WI38 (cell line): ENCODE data around the gene SYNPR.

Experiments
- H3K4me3 ChIP-seq: 2 replicates; pipeline ENCODE4 v1.5.1; 2011; ENCODE audit warnings: low read depth, mild to moderate bottlenecking, control low read depth, low read length
- TF ChIP-seq, protein P1 (sequence below): IDR thresholded peaks from 2 replicates; pipeline ENCODE4 v1.5.1; 2012; ENCODE audit warnings: low read depth, mild to moderate bottlenecking, control low read depth, low read length

The SYNPR gene

DNA sequence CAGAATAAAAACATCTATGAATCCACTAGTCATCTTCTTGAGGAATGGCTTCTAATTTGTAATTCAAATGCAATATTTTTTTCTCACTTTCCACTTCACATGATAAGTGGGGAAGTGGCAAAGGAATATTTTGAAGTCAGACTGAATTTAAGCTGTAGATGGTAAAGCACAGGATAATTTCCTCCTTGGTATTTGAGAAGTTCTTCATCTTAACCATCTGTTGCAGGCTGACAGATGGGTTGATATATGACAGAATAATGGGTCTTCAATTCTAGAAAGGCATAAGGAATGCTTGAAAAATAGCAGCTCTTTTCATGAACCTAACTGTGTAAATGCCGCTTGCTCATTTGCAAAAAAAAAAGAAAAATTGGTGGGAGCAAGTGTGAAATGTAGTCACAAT is 307.8 kb downstream of the SYNPR start:
- H3K4me3 ChIP-seq = no peak overlapping the region
- TF ChIP-seq, protein P1, sequence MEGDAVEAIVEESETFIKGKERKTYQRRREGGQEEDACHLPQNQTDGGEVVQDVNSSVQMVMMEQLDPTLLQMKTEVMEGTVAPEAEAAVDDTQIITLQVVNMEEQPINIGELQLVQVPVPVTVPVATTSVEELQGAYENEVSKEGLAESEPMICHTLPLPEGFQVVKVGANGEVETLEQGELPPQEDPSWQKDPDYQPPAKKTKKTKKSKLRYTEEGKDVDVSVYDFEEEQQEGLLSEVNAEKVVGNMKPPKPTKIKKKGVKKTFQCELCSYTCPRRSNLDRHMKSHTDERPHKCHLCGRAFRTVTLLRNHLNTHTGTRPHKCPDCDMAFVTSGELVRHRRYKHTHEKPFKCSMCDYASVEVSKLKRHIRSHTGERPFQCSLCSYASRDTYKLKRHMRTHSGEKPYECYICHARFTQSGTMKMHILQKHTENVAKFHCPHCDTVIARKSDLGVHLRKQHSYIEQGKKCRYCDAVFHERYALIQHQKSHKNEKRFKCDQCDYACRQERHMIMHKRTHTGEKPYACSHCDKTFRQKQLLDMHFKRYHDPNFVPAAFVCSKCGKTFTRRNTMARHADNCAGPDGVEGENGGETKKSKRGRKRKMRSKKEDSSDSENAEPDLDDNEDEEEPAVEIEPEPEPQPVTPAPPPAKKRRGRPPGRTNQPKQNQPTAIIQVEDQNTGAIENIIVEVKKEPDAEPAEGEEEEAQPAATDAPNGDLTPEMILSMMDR = no peak

- H3K4me3 ChIP-seq = no peak overlapping the region
- TF ChIP-seq, protein P1 = no peak
These were observed 310.8 kb downstream of the SYNPR start for GRCh38 chr3:63588895-63589294.

DNA sequence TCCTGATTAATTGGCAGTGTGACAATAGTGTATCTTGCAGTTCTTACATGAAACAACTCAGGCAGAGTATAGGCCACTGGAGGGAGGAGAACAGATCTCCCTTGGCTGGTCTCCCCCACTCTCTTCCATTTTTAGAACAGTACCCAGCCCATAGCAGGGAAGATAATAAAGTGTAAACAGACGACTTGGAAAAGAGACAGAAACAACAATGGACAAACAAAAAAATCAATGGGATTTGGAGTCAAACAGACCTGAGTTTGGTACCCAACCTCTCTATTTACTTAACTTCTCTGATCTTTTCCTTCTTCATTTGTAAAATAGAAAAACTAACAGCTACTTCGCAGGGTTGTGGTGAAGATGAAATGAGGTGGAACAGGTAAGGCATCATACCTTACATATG is 315.7 kb downstream of the SYNPR start:
- TF ChIP-seq, protein P1 = no peak
- H3K4me3 ChIP-seq = no peak overlapping the region

GRCh38 chr3:63595221-63595620 is 317.1 kb downstream of the SYNPR start:
- TF ChIP-seq, protein P1 = no peak
- no peak overlapping the region for H3K4me3 ChIP-seq

GRCh38 chr3:63597019-63597418 is 318.9 kb downstream of the SYNPR start:
- TF ChIP-seq, protein P1 = no peak
- H3K4me3 ChIP-seq = no peak overlapping the region

- no peak overlapping the region for H3K4me3 ChIP-seq
- TF ChIP-seq, protein P1 = no peak
These were observed 329.6 kb downstream of the SYNPR start for GRCh38 chr3:63607716-63608115.

DNA sequence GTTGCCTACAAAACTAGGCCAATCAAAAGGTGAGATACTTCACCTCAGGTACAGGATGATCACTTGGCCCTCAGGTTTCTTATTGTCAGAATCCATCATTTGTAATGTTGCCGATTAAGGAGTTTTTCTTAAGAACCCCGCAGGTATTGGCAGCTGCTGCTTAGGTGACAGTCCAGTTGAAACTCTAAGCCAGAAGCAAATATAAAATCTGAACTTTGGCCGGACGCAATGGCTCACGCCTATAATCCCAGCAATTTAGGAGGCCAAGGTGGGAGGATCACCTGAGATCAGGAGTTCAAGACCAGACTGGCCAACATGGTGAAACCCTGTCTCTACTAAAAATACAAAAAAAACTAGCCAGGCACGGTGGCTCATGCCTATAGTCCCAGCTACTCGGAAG is 331.3 kb downstream of the SYNPR start:
- no peak overlapping the region for H3K4me3 ChIP-seq
- TF ChIP-seq, protein P1 = no peak
